Stimulated activated CD8-positive, alpha-beta memory T cell treated with anti-CD3 and anti-CD28 coated beads, Interleukin-15, amount 100 ng/mL, for 1 hour (primary cell): ENCODE measurements around the gene SYNPO.

Experiments
- DNase-seq: peaks from one replicate; pipeline ENCODE4 v3.0.0-alpha.2; 2020; ENCODE audit warnings: low read depth

Gene SYNPO

GRCh38 chr5:150624334-150625163 lies 15.9 kb upstream of the SYNPO start:
- no peak for DNase-seq

DNA sequence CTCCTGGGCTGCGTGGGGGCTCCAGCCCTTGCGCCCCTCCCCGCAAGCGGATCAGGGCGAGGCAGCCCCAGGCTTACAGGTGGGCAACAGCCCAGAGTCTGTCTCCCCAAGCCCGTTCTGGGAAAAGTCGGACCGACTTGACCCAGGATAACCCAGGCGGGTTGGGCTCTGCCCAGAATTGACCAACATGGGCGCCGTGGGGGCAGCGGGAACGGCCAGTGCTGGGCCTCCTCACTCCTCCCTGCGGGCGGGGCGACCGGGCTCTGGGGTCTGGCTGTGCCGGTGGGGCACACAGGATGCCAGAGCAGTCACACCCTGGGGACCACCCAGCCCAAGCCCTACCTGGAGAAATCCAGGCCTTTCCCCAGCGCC lies 15.3 kb upstream of the SYNPO start:
- DNase-seq, result no peak

GRCh38 chr5:150625831-150626746 lies 14.4 kb upstream of the SYNPO start:
- no peak for DNase-seq

GRCh38 chr5:150626853-150627276 lies 13.6 kb upstream of the SYNPO start:
- DNase-seq, result no peak

GRCh38 chr5:150627731-150628545 lies 12.5 kb upstream of the SYNPO start:
- DNase-seq, result no peak

GRCh38 chr5:150628936-150629485 lies 11.4 kb upstream of the SYNPO start:
- DNase-seq, result no peak

GRCh38 chr5:150630016-150630415 lies 10.4 kb upstream of the SYNPO start:
- no peak for DNase-seq

DNA sequence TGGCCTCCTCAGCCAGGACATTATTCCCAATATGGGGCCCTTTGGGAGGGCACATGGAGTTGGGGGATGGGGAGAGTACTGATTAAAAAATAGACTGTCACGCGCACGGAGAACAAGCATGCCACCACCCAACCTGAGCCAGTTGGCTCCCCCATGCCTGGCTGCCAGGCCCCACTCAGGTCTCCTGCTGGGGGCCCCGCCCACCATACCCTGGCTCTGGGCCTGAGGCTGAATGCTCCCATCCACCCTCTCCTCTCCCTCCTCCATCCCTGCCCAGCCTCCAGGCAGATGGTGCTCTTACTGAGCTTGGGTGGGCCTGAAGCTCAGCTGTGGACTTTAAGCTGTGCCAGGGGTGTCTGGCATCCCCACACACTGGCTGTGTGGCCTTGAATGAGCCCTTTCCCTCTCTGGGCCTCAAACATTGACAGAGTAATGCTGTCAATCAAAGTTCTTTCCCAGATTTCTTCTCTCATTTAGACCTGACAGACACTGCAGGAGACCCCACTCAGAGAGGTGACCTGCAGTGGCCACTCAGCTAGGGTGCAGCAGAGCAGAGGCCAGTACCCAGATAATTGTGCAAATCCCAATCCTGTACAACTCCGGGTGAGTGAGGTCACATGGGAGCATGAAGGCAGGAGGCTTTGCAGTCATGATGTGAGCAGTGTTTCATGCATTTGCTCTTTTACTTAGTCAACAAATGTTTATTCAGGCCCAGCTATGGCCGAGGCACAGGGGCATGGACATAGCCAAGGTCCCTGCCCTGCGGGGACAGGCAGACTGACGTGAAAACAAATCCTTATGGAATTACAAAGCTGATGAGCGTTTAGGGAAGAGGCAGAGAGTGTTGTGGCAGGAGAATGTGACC lies 9.8 kb upstream of the SYNPO start:
- no peak for DNase-seq

GRCh38 chr5:150631326-150631701 lies 9.1 kb upstream of the SYNPO start:
- no peak for DNase-seq

DNA sequence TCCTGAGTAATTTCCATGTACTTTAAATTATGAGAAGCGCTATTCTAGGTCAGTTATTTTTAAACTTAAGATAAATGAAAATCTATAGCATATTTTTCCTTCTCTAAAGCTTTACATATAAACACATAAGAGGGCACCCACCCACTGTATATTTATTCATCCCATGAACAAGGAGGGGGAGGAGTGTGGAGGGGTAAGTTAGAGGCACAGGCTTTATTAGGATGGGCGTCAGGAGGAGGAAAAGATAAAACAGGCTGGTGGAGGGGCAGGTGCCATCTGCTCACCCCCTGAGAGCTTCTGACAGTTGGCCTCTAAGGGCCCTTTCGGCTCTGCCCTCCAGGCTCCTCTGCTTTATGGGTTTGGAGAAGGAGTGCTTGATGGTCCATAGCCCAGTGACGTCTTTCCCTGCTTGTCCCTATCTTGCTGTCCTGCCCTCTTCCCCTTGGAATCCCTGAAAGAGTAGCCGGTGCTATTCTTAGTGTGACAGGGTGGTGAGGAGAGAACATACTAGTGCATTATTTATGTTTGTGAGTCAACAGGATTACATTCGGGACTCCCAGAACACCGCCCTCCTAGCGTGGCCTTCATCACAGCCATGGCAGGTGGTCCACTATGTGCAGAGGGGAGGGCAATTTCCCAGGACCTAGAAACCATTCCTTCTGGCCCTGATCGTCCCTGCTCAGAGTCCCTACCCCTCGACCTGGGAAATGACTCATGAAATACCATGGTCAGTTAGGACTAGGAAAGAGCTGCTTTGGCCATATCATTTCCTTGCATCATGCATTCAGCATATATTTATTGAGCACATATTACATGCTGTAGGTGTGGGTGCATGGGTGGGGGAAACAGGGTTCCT lies 7.9 kb upstream of the SYNPO start:
- DNase-seq, result no peak

DNA sequence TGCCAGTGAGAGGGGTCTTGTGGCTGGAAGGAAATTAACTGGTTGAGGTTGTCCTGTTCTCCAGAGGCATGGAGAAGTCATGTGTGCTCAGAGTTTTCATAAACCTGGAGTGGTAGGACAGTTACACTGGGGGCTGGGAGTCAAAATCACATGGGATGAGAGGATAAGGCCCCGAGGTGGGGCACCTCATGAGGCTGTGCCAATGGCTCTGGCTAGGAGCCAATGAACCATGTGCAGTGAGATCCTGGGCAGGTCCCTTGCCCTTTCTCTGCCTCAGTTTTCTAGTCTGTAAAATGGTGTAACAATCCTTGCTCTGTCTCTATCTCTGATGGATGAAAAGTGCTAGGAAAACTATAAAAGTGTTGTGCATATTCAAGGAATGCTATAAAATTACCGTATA lies 7.0 kb upstream of the SYNPO start:
- DNase-seq, result no peak

GRCh38 chr5:150636391-150637244 lies 3.8 kb upstream of the SYNPO start:
- DNase-seq, result no peak

GRCh38 chr5:150637245-150638052 lies 3.0 kb upstream of the SYNPO start:
- DNase-seq, result no peak

DNA sequence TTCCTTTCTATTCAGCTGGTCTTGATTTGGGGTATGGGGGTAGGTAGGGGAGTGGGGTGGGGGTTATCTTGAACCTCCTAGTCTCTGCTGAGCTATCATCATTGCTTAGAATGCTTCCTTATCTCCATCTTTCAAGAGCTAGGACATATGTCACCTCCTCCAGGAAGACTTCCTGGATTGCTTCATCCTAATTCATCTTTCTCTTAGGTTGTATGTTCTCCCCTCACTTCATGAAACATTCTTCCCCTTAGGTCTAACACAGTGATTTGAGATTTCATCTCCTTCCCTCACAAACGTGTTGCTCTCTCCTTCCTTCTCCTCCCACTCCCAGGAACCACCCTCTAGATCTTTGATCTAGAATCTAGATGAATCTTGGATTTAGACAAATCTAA lies 2.4 kb upstream of the SYNPO start:
- DNase-seq, result no peak

GRCh38 chr5:150638488-150639376 lies 1.7 kb upstream of the SYNPO start:
- no peak for DNase-seq

- DNase-seq, result no peak
Observed at GRCh38 chr5:150639377-150639692, 1.1 kb upstream of the SYNPO start.

- DNase-seq, result no peak
Observed at GRCh38 chr5:150639751-150640150, 709 bp upstream of the SYNPO start.
